NCI-H146 treated with DMSO at 0.1 percent for 48 hours (cell line): ENCODE measurements around the gene PARD6G.

ENCODE experiments used
- DNase-seq: peaks from one replicate; lab custom pipeline; 2025; ENCODE audit not compliant: unreplicated experiment; lab: John Stamatoyannopoulos, UW

PARD6G gene

DNA sequence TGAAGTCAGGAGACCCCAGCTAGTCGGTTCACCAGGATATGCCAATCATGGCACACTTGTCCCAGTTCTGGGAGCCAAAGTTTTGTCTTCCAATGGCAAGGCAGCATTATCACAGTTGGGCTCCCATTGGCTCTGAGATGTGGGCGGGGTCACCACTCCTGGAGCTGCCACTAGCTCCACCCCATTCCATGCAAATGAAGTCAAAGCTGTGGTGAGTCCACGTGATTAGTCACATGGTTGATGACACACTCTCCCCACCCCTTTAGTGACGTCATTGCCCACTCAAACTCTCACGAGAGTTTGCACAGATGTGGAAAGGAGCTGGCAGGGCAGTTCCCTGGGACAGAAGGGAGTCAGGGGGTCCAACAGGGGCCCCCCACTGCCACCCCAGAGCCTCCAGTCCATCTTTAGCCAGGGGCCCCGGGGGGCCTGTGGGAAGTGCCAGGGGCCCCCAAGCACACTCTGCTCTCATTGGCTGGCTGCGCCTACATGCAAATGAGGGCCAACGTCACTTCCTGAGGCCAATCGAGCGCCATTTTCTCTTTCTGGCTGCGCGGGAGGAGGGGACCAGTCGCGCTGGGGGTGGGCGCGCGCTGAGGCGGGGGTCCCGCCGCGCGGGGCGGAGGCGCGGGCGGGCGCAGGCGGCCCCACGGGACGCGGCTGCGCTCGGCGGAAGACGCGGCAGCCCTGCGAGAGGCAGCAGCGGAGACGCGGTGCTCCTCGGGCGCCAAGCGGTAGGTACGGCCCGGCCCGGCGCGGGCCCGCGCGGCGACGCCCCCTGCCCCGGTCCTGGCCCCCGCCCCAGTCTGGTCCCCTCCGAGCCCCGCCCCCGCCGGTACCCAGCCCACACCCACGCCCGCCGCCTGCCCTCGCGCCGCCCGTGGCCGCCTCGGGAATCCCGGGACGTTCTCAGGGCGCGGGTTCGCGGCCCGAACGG lies 138.3 kb downstream of the PARD6G start, which contains the start of gene ADNP2:
Gene ADNP2 (plus strand): TSS at position 524 of the 937 bp plus-strand sequence. CDS start 8,281 bp downstream, outside the sequence.
- peak; percentile 85 for DNase-seq

DNA sequence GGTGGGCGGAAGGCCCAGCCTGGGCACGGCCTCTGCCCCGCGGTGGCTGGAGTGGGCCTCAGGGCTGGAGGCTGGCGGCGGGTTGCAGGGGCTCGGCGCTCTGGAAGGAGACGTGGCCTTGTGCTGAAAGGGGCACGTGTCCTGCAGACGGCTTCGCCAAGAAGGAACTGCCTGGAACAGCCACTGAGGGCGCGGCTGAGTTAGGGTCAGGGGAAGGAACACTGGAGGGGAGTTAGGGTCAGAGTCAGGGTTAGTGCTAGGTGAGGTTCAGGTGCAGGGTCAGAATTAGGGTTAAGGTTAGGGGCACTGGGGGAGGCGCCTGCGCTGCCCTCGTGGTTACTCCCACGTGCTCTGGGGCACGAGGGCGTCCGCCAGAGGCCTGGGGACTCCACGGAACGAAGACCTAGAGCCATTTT lies 139.2 kb downstream of the PARD6G start:
- no peak for DNase-seq

DNA sequence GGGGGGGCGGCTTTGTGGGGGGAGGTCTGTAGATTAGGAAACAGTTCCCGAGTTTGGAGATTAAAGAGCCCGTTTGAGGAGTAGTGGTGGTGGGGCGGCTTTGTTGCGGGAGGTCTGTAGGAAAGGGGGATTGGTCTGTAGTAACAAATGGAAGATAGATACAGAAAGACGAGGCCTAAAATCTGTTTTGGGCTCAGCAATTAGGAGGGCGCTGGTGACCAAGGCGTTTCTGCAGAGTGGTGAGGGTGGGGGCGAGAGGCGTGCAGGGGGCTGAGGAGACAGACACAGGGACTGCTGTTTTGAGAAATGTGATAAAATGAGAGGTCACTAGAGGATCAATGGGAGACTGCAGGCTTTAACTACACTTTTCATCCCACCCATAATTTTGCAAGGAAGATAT lies 139.9 kb downstream of the PARD6G start:
- no peak for DNase-seq
